SJSA1 (cell line): ENCODE data around the gene KRTAP19-7. TPM values are rescaled to one million over a fixed set of nuclear protein-coding genes. Genes with fewer than 3 reads are reported as not detected.

Experiments used
- DNase-seq, 2 experiments: peaks; one replicate each; pipeline ENCODE4 v3.0.0-alpha.2; 2015 to 2020; ENCODE audit warnings: low spot score in 2 of 2, low read depth in 1 of 2
- H3K27ac ChIP-seq: fragments of 250-450 bp; sonication (Bioruptor Pico); 2 replicates; pipeline ENCODE4 v1.5.1; 2020; ENCODE audit warnings: mild to moderate bottlenecking, moderate library complexity
- H3K27me3 ChIP-seq: fragments of 250-450 bp; sonication (Bioruptor Pico); replicated peaks from 2 replicates; pipeline ENCODE4 v1.5.1; 2020; ENCODE audit warnings: mild to moderate bottlenecking, moderate library complexity
- H3K36me3 ChIP-seq: fragments of 250-450 bp; sonication (Bioruptor Pico); 2 replicates; pipeline ENCODE4 v1.5.1; 2020; ENCODE audit warnings: mild to moderate bottlenecking
- H3K4me1 ChIP-seq: fragments of 250-450 bp; sonication (Bioruptor Pico); replicated peaks from 2 replicates; pipeline ENCODE4 v1.6.1; 2021; ENCODE audit warnings: mild to moderate bottlenecking
- H3K4me3 ChIP-seq: fragments of 250-450 bp; sonication (Bioruptor Pico); 2 replicates; pipeline ENCODE4 v1.5.1; 2020; ENCODE audit warnings: mild to moderate bottlenecking
- H3K9me3 ChIP-seq: fragments of 250-450 bp; sonication (Bioruptor Pico); replicated peaks from 2 replicates; pipeline ENCODE4 v1.5.1; 2020; ENCODE audit warnings: mild to moderate bottlenecking
- total RNA-seq: library from RNA; depleted of rRNA; stranded (reverse); fragments of >200 nt; shearing (Covaris generic); gene quantifications from 2 replicates; pipeline ENCODE4 v1.2.3, GENCODE V29; 2014; rRNA removed

KRTAP19-7 gene, protein sequence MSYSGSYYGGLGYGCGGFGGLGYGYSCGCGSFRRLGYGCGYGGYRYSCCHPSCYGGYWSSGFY
- total RNA-seq = not detected in 2 replicates

DNA sequence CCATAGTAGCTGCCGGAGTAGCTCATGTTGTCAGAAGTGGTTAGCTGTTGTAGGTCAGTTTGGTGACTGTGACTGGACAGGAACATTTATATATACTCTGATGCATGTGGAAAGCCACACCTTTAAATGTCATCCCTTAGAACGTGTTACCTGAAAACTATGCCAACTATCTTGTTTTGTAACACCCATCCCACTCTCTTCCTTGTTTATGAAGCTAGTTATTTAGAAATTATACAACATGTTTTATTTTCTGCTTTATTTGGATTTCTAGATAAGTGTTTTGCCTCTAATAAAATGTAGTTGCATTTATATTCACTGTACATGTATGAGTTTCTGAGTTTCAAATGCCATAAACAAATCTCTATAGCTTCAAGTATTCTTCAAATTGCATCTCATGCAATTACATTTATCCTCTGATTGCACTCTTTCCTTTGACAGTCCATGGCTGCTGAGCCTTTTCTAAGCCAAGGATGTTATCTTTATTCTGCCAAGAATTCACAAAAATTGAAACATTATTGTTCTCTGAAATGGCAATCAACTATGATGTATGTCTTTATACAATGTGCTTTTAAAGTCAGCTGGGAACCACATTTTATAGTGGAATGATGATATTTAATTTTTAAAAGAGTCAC is at the start of gene KRTAP19-7:
KRTAP19-7 (minus strand) TSS at position 51 of the 632 bp plus-strand sequence; CDS start at position 26, 25 bp downstream.
- no peak within 1 kb of the TSS for H3K27ac ChIP-seq
- no peak within 1 kb of the TSS for H3K4me3 ChIP-seq
- H3K36me3 ChIP-seq = no peaks in the 10 kb centered on the region
- no peaks in the 10 kb centered on the region for H3K4me1 ChIP-seq
- no peak for DNase-seq
- no peaks in the 10 kb centered on the region for H3K9me3 ChIP-seq
- H3K27me3 ChIP-seq = no peaks in the 10 kb centered on the region

DNA sequence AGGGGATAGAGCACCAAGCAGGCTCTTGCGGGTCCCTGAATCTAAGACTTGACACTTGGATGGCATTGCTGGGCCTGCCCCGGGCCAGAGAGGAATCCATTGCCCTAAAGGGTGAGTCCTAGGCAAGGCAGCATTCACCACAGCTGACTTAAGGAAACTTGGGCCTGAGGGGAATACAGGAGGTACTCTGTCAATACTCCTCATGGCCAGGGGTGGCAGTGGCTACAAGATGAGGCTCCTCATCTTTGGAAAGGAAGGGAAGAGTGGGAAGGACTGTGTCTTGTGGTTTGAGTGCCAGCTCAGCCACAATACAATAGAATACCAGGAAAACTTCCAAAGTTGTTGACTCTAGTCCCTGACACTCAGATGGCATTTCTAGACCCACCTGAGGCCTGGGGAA is 44.9 kb upstream of the KRTAP19-7 start:
- Histone ChIP-seq H3K9me3 (no peaks in the 10 kb centered on the region), H3K4me1 (no peaks in the 10 kb centered on the region), H3K36me3 (no peaks in the 10 kb centered on the region)

DNA sequence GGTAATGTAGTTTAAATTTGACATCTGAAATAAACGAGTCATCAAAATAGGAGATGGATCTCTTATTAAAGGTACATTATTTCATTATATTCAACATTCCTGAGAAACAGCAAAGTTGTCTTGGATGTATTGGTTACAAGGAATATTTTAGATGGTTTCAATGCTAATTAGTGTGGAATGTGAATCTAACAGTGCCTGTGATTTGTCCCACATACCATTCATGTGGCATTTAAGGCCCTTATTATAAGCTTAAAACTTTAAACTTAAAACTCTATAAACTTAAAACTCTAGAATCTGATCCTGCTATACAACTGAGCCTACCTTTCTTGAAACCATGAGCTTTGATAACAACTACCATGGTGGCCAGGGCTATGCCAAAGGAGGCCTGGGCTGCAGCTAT is 39.7 kb upstream of the KRTAP19-7 start, which contains the start of gene KRTAP22-1:
KRTAP22-1 (plus strand) TSS at position 301 of the 400 bp plus-strand sequence.
- Histone ChIP-seq H3K27me3 (no peaks in the 10 kb centered on the region), H3K36me3 (no peaks in the 10 kb centered on the region), H3K4me1 (no peaks in the 10 kb centered on the region), H3K4me3 (no peak within 1 kb of the TSS), H3K9me3 (no peaks in the 10 kb centered on the region), H3K27ac (no peak within 1 kb of the TSS)
- no peak for DNase-seq

More for the DNA sequence above, 44.9 kb upstream of the KRTAP19-7 start:
- H3K4me3 ChIP-seq = no peak overlapping the region
- no peaks in the 10 kb centered on the region for H3K27me3 ChIP-seq
- DNase-seq = no peak
- no peak overlapping the region for H3K27ac ChIP-seq

DNA sequence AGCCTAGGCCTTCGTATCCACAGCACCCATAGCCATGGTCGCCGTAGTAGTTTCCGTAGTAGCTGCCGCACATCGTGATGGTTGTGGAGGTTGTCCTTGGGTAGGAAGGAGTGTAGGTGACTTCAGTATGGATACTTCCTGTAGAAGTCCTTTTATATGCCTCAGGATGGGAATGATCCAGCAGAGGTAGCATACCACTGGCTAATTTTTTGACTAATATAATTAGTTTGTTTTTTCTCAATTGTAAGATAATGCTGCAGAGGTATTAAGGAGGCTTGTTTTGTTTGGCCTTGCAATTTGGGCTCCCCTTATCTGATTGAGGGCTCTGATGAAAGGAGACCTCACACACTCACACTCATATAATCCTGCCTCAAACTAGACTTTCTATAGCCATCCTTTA is 37.7 kb upstream of the KRTAP19-7 start, which contains the start of gene KRTAP6-2:
KRTAP6-2 (minus strand) TSS at position 101 of the 400 bp plus-strand sequence; CDS start at position 73, 28 bp downstream.
- no peak for DNase-seq
- Histone ChIP-seq H3K27me3 (no peaks in the 10 kb centered on the region), H3K4me3 (no peak within 1 kb of the TSS), H3K27ac (no peak within 1 kb of the TSS), H3K4me1 (no peaks in the 10 kb centered on the region), H3K36me3 (no peaks in the 10 kb centered on the region), H3K9me3 (no peaks in the 10 kb centered on the region)

DNA sequence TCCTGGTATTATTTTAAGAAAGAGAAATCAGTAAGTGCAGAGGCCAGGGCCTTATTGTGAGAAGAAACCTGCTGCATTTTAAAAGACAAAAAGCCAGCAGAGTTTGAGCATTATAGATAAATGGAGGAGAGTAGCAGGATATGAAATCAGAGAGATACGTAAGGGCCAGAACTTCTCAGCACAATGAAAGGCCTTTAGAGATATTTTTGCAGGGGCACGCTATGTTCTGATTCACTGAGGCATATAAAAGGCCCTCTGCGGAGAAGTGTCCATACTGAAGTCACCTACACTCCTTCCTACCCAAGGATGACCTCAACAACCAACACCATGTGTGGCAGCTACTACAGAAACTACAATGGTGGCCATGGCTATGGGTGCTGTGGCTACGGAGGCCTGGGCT is 31.0 kb upstream of the KRTAP19-7 start, which contains the start of gene KRTAP6-3:
KRTAP6-3 (plus strand) TSS at position 301 of the 400 bp plus-strand sequence; CDS start at position 307, 6 bp downstream.
- Histone ChIP-seq H3K9me3 (no peaks in the 10 kb centered on the region), H3K4me1 (no peaks in the 10 kb centered on the region), H3K27ac (no peak within 1 kb of the TSS), H3K4me3 (no peak within 1 kb of the TSS), H3K36me3 (no peaks in the 10 kb centered on the region), H3K27me3 (no peaks in the 10 kb centered on the region)
- no peak for DNase-seq

DNA sequence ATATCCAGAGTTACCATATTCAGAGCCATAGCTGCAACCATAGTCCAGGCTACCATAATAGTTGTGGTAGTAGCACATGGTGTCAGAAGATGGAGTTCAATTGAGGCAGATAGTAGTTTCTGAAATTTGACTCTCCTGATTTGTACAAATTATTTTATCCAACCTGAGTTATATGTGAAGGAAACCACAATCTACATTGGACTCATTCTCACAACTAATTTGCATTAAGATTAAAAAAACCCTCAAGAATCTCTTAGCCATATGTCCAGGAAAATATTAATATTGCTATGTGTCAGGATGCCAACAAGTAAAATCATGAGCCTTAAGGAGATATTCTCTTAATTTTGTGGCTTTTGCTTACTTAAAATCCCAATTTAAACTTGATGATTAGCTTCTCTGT is 29.2 kb upstream of the KRTAP19-7 start, which contains the start of gene KRTAP22-2:
KRTAP22-2 (minus strand) TSS at position 101 of the 400 bp plus-strand sequence.
- no peaks in the 10 kb centered on the region for H3K27me3 ChIP-seq
- no peaks in the 10 kb centered on the region for H3K4me1 ChIP-seq
- no peaks in the 10 kb centered on the region for H3K36me3 ChIP-seq
- H3K4me3 ChIP-seq = no peak within 1 kb of the TSS
- no peak for DNase-seq
- H3K9me3 ChIP-seq = no peaks in the 10 kb centered on the region
- H3K27ac ChIP-seq = no peak within 1 kb of the TSS

DNA sequence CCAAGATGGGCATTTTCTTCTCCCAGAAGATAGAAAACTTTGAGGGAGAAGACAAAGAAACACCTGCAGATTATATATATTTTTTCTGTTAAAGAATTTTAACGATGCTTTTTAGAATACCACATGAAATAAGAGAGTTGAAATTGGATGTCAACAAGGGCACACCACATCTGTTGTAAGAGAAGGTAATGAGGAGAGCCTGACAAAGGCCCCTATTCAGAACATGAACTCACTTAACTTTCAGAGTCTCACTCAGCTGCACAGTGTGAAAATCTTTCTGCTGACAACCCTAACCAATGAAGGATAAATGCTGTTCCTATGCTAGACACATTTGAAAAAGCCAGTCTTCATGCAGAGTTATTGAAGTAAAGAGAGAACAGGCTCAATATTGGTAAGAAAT is 21.8 kb upstream of the KRTAP19-7 start:
- DNase-seq = no peak
- no peaks in the 10 kb centered on the region for H3K9me3 ChIP-seq
- H3K4me3 ChIP-seq = no peak overlapping the region
- H3K27ac ChIP-seq = no peak overlapping the region
- no peaks in the 10 kb centered on the region for H3K36me3 ChIP-seq
- H3K4me1 ChIP-seq = no peaks in the 10 kb centered on the region
- no peaks in the 10 kb centered on the region for H3K27me3 ChIP-seq

DNA sequence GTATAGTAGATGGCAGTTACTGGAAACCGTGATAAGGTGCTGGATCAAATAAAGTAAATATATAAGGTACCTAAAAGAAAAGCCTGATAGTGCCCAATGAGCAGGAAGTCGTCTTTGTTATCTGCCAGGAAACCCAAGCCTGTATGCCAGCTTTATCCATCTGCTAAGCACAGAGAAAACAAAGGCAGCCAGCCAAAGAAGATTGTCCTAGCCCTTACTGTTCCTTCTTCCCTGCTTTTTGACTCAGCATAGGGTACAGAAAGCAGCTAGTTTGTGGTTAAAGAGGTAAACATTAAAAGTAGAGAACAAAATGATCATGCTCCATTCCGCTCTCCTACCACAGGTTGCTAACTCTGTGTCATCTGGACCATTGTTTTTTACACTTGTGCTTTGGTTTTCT is 19.0 kb upstream of the KRTAP19-7 start:
- no peaks in the 10 kb centered on the region for H3K9me3 ChIP-seq
- no peak overlapping the region for H3K4me3 ChIP-seq
- no peaks in the 10 kb centered on the region for H3K36me3 ChIP-seq
- no peaks in the 10 kb centered on the region for H3K27me3 ChIP-seq
- H3K4me1 ChIP-seq = no peaks in the 10 kb centered on the region
- no peak overlapping the region for H3K27ac ChIP-seq
- DNase-seq = no peak

DNA sequence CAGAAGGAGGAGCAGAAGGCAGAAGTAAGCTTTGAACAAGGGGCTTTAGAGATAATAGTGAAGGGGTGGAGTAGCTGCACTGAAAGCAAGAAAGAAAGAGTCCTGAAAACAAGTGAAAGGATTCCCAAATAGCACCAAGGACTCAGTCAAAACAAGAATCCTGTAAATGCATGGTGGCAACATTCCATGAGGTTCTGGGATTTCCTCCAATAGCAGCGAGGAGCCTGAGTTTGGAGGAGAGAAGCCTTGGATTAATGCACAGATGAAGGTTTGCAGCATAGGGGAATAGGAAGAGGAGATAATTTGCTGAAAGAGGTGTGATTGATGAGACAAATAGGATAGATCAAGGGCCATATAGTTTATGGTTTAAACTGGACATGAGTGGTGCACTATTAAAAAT is 18.2 kb upstream of the KRTAP19-7 start:
- Histone ChIP-seq H3K9me3 (no peaks in the 10 kb centered on the region), H3K27ac (no peak overlapping the region), H3K36me3 (no peaks in the 10 kb centered on the region), H3K27me3 (no peaks in the 10 kb centered on the region), H3K4me3 (no peak overlapping the region), H3K4me1 (no peaks in the 10 kb centered on the region)
- DNase-seq = no peak

DNA sequence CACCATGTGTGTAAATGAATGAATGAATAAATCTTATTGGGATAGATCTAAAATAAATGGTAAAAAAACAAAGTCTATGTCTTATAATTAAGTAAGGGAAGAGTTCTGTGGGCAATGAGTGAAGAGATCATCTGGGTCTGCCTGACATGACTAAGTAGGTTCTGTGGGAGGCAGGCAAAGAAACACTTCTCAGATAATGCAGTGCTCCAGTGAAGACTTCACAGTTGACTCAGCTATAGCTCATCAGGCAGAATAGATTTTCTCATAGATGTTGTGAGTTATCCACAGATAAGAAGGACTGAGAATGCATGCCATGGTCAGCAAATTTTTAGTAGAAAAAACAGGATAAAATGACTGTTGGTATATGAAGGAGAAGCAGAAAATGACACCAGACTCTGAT is 16.7 kb upstream of the KRTAP19-7 start:
- DNase-seq = no peak
- Histone ChIP-seq H3K4me3 (no peak overlapping the region), H3K27me3 (no peaks in the 10 kb centered on the region), H3K4me1 (no peaks in the 10 kb centered on the region), H3K9me3 (no peaks in the 10 kb centered on the region), H3K36me3 (no peaks in the 10 kb centered on the region), H3K27ac (no peak overlapping the region)

DNA sequence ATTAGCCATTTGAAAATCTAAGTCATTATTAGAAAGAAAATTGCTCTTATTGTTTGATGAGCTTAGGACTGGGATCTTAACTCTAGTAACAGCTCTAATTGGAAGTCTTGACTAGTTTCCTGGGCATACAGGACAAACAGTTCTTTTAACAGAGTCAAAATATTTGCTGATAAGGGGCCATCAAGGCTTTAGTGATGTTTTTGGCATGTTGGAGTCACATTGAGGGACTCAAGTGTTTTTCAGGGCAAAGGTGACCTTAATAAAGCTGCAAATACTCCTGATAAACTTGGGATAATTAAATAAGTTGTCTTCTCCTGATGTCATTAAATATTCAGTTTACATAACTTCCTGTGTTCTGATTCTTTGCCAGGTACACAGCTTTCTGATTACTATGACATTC is 6.5 kb upstream of the KRTAP19-7 start:
- Histone ChIP-seq H3K27me3 (no peaks in the 10 kb centered on the region), H3K36me3 (no peaks in the 10 kb centered on the region), H3K4me1 (no peaks in the 10 kb centered on the region), H3K27ac (no peak overlapping the region), H3K9me3 (no peaks in the 10 kb centered on the region), H3K4me3 (no peak overlapping the region)
- DNase-seq = no peak

DNA sequence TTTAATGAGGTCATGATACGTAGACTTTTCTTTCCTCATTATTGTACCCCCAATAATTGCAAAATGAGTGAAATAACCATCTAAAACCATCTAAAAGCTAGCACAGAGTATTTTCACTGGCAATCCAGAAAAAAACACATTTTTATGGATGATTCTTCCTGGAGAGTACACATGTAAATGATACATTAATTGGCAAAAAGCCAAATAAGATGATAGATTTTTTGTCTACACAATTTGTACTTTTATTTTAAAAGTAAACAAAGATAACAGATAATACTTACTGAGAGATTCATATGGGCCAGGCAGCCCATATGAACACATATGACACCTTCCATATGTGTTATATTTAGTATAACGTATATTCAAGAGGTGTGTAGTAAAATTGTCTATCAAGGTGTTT is 2.5 kb upstream of the KRTAP19-7 start:
- no peaks in the 10 kb centered on the region for H3K4me1 ChIP-seq
- no peaks in the 10 kb centered on the region for H3K9me3 ChIP-seq
- H3K36me3 ChIP-seq = no peaks in the 10 kb centered on the region
- no peaks in the 10 kb centered on the region for H3K27me3 ChIP-seq
- no peak overlapping the region for H3K4me3 ChIP-seq
- H3K27ac ChIP-seq = no peak overlapping the region
- DNase-seq = no peak

DNA sequence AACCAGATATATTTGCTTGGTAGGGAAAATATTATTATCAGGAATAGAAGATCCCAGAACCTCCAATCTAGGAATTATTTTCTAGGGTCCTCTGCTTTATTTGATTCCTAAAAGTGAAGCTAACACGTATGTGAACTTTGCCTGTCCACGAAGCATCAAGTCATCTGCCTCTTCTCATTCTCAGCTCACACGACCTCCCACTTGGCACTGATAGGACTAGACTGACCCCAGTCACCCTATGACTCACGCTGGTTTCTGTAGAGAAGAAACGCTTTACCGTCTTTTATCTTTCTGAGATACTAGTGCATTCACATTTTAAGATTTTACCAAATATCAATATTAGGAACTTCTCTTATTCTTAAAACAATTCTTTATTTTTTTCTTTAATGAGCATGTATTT is 2.0 kb upstream of the KRTAP19-7 start:
- no peaks in the 10 kb centered on the region for H3K9me3 ChIP-seq
- no peak overlapping the region for H3K27ac ChIP-seq
- H3K4me1 ChIP-seq = no peaks in the 10 kb centered on the region
- no peak for DNase-seq
- no peaks in the 10 kb centered on the region for H3K36me3 ChIP-seq
- H3K27me3 ChIP-seq = no peaks in the 10 kb centered on the region
- no peak overlapping the region for H3K4me3 ChIP-seq

DNA sequence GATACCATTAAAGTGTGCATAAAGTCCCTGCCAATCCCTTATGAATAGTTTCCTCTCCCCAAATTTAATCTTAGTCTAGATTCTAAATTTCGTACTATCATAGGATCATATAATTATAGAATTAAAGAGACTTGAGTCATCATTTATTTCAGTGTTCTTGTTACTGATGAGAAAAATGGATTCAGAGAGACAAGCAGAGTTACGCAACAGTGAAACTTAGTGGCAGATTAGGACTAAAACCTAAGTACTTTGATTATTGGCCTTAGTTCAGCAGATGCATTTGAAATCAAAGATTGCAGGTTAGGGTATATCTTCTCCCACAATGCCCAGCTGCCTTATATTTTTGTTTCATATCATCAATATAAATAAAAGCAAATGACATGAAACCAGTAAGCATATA is 843 bp upstream of the KRTAP19-7 start:
- Histone ChIP-seq H3K4me1 (no peaks in the 10 kb centered on the region), H3K4me3 (no peak overlapping the region), H3K9me3 (no peaks in the 10 kb centered on the region), H3K36me3 (no peaks in the 10 kb centered on the region), H3K27me3 (no peaks in the 10 kb centered on the region), H3K27ac (no peak overlapping the region)
- DNase-seq = no peak
